ENCODE data around the gene ZNF775.

DNA sequence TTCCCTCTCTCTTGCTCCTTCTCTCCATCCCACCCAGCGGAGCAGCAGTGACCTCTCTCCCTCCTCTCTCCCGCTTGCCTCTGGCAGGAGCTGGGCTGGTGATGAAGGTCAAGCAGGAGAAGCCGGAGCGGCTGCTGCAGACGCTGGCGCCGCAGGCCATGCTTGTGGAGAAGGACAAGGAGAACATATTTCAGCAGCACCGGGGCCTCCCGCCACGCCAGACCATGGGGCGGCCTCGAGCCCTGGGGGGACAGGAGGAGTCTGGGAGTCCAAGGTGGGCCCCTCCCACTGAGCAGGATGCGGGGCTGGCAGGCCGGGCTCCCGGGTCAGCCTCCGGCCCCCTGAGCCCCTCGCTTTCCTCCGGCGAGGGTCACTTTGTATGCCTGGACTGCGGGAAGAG lies 17.3 kb downstream of the ZNF775 start:
- TF ChIP-seq CTCF (conservative IDR thresholded peaks at IDR 0.05): no peak
- no peak for TF ChIP-seq EZH2 (IDR thresholded peaks at IDR 0.05; ENCODE audit: low read depth)
